Measurements from ENCODE around the gene GVQW3. TPM values are rescaled to one million over a fixed set of nuclear protein-coding genes. Genes with fewer than 3 reads are reported as not detected.

The GVQW3 gene
- total and polyA plus RNA-seq, 2 of the 8 experiments (the other 6 are each of a cell fraction or from before 2014, with no cell fraction given) = 5.5 to 8.1 TPM

DNA sequence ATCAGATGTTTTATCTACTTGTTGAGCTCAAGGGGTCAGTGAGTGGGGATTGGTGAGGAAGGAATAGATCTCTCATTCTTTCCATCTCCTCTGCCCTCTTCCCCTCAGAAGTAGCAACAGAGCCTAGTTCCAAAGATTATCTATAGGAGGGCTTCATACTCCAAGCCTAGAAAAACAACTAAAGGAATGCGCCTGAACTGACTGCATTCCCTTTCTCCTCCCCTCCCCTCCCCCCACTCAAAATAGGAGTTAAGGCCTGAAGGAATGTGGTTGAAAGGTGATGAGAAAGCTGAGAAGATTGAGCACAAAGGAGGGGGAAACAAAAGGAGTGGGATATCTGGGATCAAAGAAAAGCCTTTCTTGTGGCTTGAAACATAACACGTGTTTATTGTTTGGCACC lies 74.2 kb downstream of the GVQW3 start:
- H3K9ac ChIP-seq (replicated peaks in 1 of 4; ENCODE audit: extremely low read depth in 1 of 4, low read depth in 3 of 4, low read length in 3 of 4) = peak overlapping the region in 1 of 4 experiments; percentile 34; a peak in 1 of 7 replicates
- ChIA-PET POLR2A (ENCODE audit: partially characterized antibody) (interaction anchor here (0.9 to 5.0 kb wide), 8 partner anchors 11 to 56 kb away, joined by 3 to 87 read pairs (median 4); partner anchors contain the start of gene EMSY), CTCF (ENCODE audit: partially characterized antibody) (interaction anchor here (0.7 to 3.1 kb wide), 3 partner anchors 9 to 1944 kb away, joined by 3 to 21 read pairs (median 4); partner anchors contain the start of gene EMSY)
- DNase-seq (ENCODE audit: low read depth in 1 of 2, low spot score in 2 of 2) (peak in 1 of 2 experiments; percentile 91), FAIRE-seq (peak; percentile 99)
- H3K56ac ChIP-seq (replicated peaks; ENCODE audit: insufficient read length, low read depth, low read length) = no peak overlapping the region
- H3K23ac ChIP-seq (ENCODE audit: insufficient read length) = no peak overlapping the region
- H2BK15ac ChIP-seq (ENCODE audit: low read length) = no peak overlapping the region
- H2BK5ac ChIP-seq (ENCODE audit: low read depth, low read length) = peak overlapping the region; percentile 92; the same call in 1 of the 2 replicates
- no peak overlapping the region for H3K18ac ChIP-seq (ENCODE audit: extremely low read depth, low read length)
- peaks cover 0 to 52% of the 10 kb centered on the region in 2 experiments; a peak in 2 of 4 replicates for H3K79me2 ChIP-seq (ENCODE audit: control insufficient read depth in 1 of 2, insufficient read depth in 2 of 2, low read length in 2 of 2)
- no peaks in the 10 kb centered on the region for H3K9me3 ChIP-seq (ENCODE audit: insufficient read depth in 2 of 2, low read depth in 1 of 2, low read length in 1 of 2)
- H4K91ac ChIP-seq (replicated peaks; ENCODE audit: insufficient read length, low read length) = no peak overlapping the region
- peak overlapping the region; percentile 62; the same call in 1 of the 2 replicates for H2BK12ac ChIP-seq (ENCODE audit: low read depth, low read length)
- no peak overlapping the region for H2AK5ac ChIP-seq (ENCODE audit: low read depth, low read length)
- WGBS, 2 experiments (ENCODE audit: extremely low coverage in 1 of 2, insufficient coverage in 1 of 2, insufficient read length in 1 of 2, insufficient replicate concordance in 2 of 2, low coverage in 1 of 2, low lambda C conversion rate in 2 of 2, missing lambda C conversion rate in 1 of 2) = 4% methylated on average over 2 of the region's 2 CpGs; no CpG with 5 or more reads in 1 of the 2 experiments
- H3K4me2 ChIP-seq (ENCODE audit: insufficient read depth in 1 of 2, low read depth in 2 of 2, low read length in 2 of 2) = peak overlapping the region; percentile 37 to 59
- H4K5ac ChIP-seq (ENCODE audit: insufficient read length, low read depth, low read length) = no peak overlapping the region
- no peaks in the 10 kb centered on the region for H4K20me1 ChIP-seq (replicated peaks in 1 of 2; ENCODE audit: control insufficient read depth in 1 of 2, insufficient read depth in 2 of 2, low read length in 2 of 2)
- peaks cover 0 to 28% (median 5%) of the 10 kb centered on the region in 4 experiments; a peak in 4 of 8 replicates for H3K36me3 ChIP-seq (ENCODE audit: control insufficient read depth in 2 of 4, insufficient read depth in 4 of 4, low read length in 3 of 4)
- no peaks in the 10 kb centered on the region for H3K27me3 ChIP-seq (replicated peaks in 1 of 4; ENCODE audit: control insufficient read depth in 3 of 4, extremely low read depth in 1 of 4, insufficient read depth in 3 of 4, low read length in 3 of 4)
- no peak overlapping the region for H4K8ac ChIP-seq (ENCODE audit: extremely low read depth, insufficient read depth, low read length)
- H3K4me1 ChIP-seq (replicated peaks in 1 of 4; ENCODE audit: control insufficient read depth in 3 of 4, insufficient read depth in 4 of 4, low read length in 3 of 4) = peaks cover 2 to 37% (median 14%) of the 10 kb centered on the region in 4 experiments; a peak in 6 of 7 replicates
- peak overlapping the region in 2 of 4 experiments; percentile 1 to 46; a peak in 4 of 8 replicates for H3K4me3 ChIP-seq (ENCODE audit: extremely low read depth in 1 of 4, insufficient read depth in 2 of 4, low read depth in 3 of 4, low read length in 4 of 4)
- no peak overlapping the region for H3K4ac ChIP-seq (replicated peaks; ENCODE audit: insufficient read length, low read depth, low read length)
- H3K79me1 ChIP-seq (ENCODE audit: low read depth, low read length) = no peaks in the 10 kb centered on the region
- H2BK120ac ChIP-seq (replicated peaks; ENCODE audit: low read depth, low read length) = no peak overlapping the region
- no peak overlapping the region for H2BK20ac ChIP-seq (ENCODE audit: low read length)
- no peaks in the 10 kb centered on the region for H3K23me2 ChIP-seq (ENCODE audit: low read depth, low read length)
- H2AFZ ChIP-seq (ENCODE audit: low read length) = no peak overlapping the region
- H3K14ac ChIP-seq (ENCODE audit: insufficient read length) = no peak overlapping the region
- peak overlapping the region; percentile 88 for H3K27ac ChIP-seq (ENCODE audit: low read depth, low read length)
- TF ChIP-seq SIN3A (conservative IDR thresholded peaks at IDR 0.05 in 1 of 2, IDR thresholded peaks at IDR 0.05 in 1 of 2; ENCODE audit: low read depth in 1 of 2, low read length in 2 of 2) (peak in 1 of 2 experiments; percentile 81; a peak in 2 of 4 replicates), TCF12 (IDR thresholded peaks at IDR 0.05; ENCODE audit: low read depth, low read length) (peak; percentile 65; the same call in 1 of the 2 replicates), TBP (IDR thresholded peaks at IDR 0.05; ENCODE audit: low read depth, low read length) (peak; percentile 61), JUND (IDR thresholded peaks at IDR 0.05; ENCODE audit: low read length) (peak; percentile 63; the same call in 1 of the 2 replicates), RAD21 (IDR thresholded peaks at IDR 0.05 in 1 of 2, conservative IDR thresholded peaks at IDR 0.05 in 1 of 2; ENCODE audit: low read depth in 2 of 2, low read length in 2 of 2) (peak; percentile 16 to 18; a peak in 1 of 4 replicates), CHD1 (IDR thresholded peaks at IDR 0.05; ENCODE audit: low read depth, low read length) (no peak), TEAD4 (IDR thresholded peaks at IDR 0.05; ENCODE audit: low read depth, low read length) (peak; percentile 99), SIX5 (IDR thresholded peaks at IDR 0.05; ENCODE audit: low read depth, low read length) (no peak), HDAC2 (IDR thresholded peaks at IDR 0.05; ENCODE audit: borderline replicate concordance in 1 of 2, low read depth in 2 of 2, low read length in 2 of 2) (peak in 1 of 2 experiments; percentile 94; a peak in 1 of 4 replicates), CHD2 (IDR thresholded peaks at IDR 0.05; ENCODE audit: low read length) (peak; percentile 83), SP4 (IDR thresholded peaks at IDR 0.05; ENCODE audit: low read length) (0 out of 2 replicates have a peak, but pooled peaks have one; percentile 69), BCL11A (IDR thresholded peaks at IDR 0.05; ENCODE audit: low read depth in 2 of 2, low read length in 2 of 2) (peak; percentile 30 to 49), CEBPB (IDR thresholded peaks at IDR 0.05; ENCODE audit: low read depth, low read length) (no peak)

All from H1 (cell line).